ENCODE data around the gene PLCH1. TPM values are rescaled to one million over a fixed set of nuclear protein-coding genes. Genes with fewer than 3 reads are reported as not detected.

The PLCH1 gene
- total and polyA plus RNA-seq, 12 donors = under 0.01 to 0.28 (median 0.10) TPM; not detected in 2

- no peak for DNase-seq
- no peak for TF ChIP-seq POLR2A (IDR thresholded peaks at IDR 0.05)
- TF ChIP-seq CTCF (IDR thresholded peaks at IDR 0.05) = no peak
- no peak overlapping the region for H3K4me3 ChIP-seq
- intact Hi-C loops (cut with DNase I) = no loop called here
- whole genome bisulfite sequencing, 4 donors = 64 to 86% (median 70%) methylated on average over 3 of the region's 3 CpGs
- no peak overlapping the region for H3K27ac ChIP-seq
- H3K36me3 ChIP-seq (replicated peaks in 1 of 2) = no peaks in the 10 kb centered on the region
- H3K4me1 ChIP-seq (replicated peaks in 1 of 2) = peaks cover 0 to 12% of the 10 kb centered on the region in 2 donors
- no peaks in the 10 kb centered on the region for H3K9me3 ChIP-seq (replicated peaks in 1 of 3)
- peaks cover 18% of the 10 kb centered on the region for H3K27me3 ChIP-seq
Measured at GRCh38 chr3:155741101-155741500, 3.8 kb downstream of the PLCH1 start.

GRCh38 chr3:155739154-155739553, 5.7 kb downstream of the PLCH1 start:
- Histone ChIP-seq H3K4me3 (no peak overlapping the region), H3K27ac (no peak overlapping the region), H3K4me1 (replicated peaks in 1 of 2) (peaks cover 0 to 10% of the 10 kb centered on the region in 2 donors), H3K36me3 (replicated peaks in 1 of 2) (no peaks in the 10 kb centered on the region), H3K9me3 (replicated peaks in 1 of 3) (no peaks in the 10 kb centered on the region), H3K27me3 (peaks cover 18% of the 10 kb centered on the region)
- intact Hi-C loops (cut with DNase I) = no loop called here
- 27 to 29% (median 28%) methylated on average over 5 of the region's 5 CpGs for WGBS, 4 donors
- DNase-seq = no peak
- TF ChIP-seq CTCF (IDR thresholded peaks at IDR 0.05) (no peak), POLR2A (IDR thresholded peaks at IDR 0.05) (no peak)

GRCh38 chr3:155738580-155739076, 6.2 kb downstream of the PLCH1 start:
- Histone ChIP-seq H3K27ac (no peak overlapping the region), H3K9me3 (replicated peaks in 1 of 3) (no peaks in the 10 kb centered on the region), H3K4me3 (no peak overlapping the region), H3K27me3 (peaks cover 18% of the 10 kb centered on the region), H3K4me1 (replicated peaks in 1 of 2) (peaks cover 0 to 5% of the 10 kb centered on the region in 2 donors), H3K36me3 (replicated peaks in 1 of 2) (no peaks in the 10 kb centered on the region)
- 79 to 88% (median 87%) methylated on average over 13 of the region's 13 CpGs for WGBS, 4 donors
- intact Hi-C loops (cut with DNase I) = no loop called here
- DNase-seq = no peak
- TF ChIP-seq CTCF (IDR thresholded peaks at IDR 0.05) = no peak
- no peak for TF ChIP-seq POLR2A (IDR thresholded peaks at IDR 0.05)

- TF ChIP-seq POLR2A (IDR thresholded peaks at IDR 0.05) = no peak
- no peak for TF ChIP-seq CTCF (IDR thresholded peaks at IDR 0.05)
- Histone ChIP-seq H3K4me1 (replicated peaks in 1 of 2) (no peaks in the 10 kb centered on the region), H3K36me3 (replicated peaks in 1 of 2) (no peaks in the 10 kb centered on the region), H3K27me3 (peaks cover 12% of the 10 kb centered on the region), H3K9me3 (replicated peaks in 1 of 3) (no peaks in the 10 kb centered on the region), H3K27ac (no peak overlapping the region), H3K4me3 (no peak overlapping the region)
- DNase-seq = no peak
- intact Hi-C loops (cut with DNase I) = no loop called here
- WGBS, 4 donors = 47 to 62% (median 58%) methylated on average over 8 of the region's 8 CpGs
Measured at GRCh38 chr3:155737844-155738460, 6.9 kb downstream of the PLCH1 start.

All from adrenal gland (tissue), 12 donors.